Ovary (tissue), 3 donors: Measurements from ENCODE around the gene KIF13A.

ENCODE experiments used
- CTCF ChIP-seq, 3 donors: fragments of 450-650 bp in 2 of 3; fragments of 200-600 bp in 1 of 3; IDR thresholded peaks; one replicate each; pipeline versions ENCODE4 v1.5.1 to v1.8.0; 2016 to 2022; ENCODE audit warnings: antibody characterized with exemption in 3 of 3, mild to moderate bottlenecking in 1 of 3
- POLR2A ChIP-seq: fragments of 450-650 bp; IDR thresholded peaks from one replicate; pipeline ENCODE4 v1.6.1; 2017; ENCODE audit warnings: antibody characterized with exemption, mild to moderate bottlenecking, moderate library complexity
- donor health status: DM: no; HTN: no; CAD: no.

GRCh38 chr6:17714177-17714576 is 273.3 kb downstream of the KIF13A start:
- TF ChIP-seq POLR2A = no peak
- TF ChIP-seq CTCF (IDR thresholded peaks at IDR 0.05) = no peak
